VCaP (cell line): ENCODE data around the gene DTNB.
"Not testable (repeated sequence)": the region's sequence is repeated elsewhere in the genome, so short reads cannot be mapped to it uniquely, and the experiment has no call there.

Experiments used
- H3K27ac ChIP-seq: fragments of 450-650 bp; 2 replicates; pipeline ENCODE4 v1.5.1; 2017
- CTCF ChIP-seq: fragments of 450-650 bp; conservative IDR thresholded peaks from 2 replicates; pipeline ENCODE4 v1.5.1; 2017; ENCODE audit warnings: mild to moderate bottlenecking, moderate library complexity

The DTNB gene

GRCh38 chr2:25709349-25709748, 36.0 kb upstream of the DTNB start:
- no peak for TF ChIP-seq CTCF
- H3K27ac ChIP-seq, result no peak overlapping the region

DNA sequence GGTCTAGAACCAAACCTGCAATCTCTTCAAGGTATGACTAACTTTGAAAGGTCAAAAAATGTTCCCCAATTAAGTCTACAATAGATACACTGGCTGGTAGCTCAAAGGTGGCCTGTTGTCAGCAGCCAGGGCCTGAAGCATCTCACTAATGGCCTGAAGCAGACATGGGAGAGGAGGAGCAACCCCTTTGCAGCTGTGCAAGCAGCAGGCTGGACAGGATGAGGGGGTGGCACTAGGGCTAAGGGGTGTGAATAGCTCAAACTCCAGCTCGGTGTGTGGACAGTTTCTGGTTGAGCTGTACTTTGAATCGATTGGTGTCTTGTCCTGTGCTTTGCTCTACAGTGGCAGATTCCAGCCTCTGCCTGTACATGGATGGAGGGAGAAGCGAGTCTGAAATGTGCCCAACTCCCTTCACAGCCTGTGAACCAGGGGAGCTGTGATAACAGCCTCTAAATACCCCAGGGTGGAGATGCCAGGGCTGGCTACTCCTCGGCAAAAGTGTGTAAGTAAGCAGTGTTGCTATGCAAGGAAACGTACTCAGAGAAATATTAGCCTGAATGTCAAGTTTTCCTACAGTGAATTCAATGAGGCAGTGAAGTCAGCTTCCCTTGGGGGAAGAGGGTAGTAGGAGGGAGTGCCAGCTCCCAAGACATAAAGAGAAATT, 34.7 kb upstream of the DTNB start:
- H3K27ac ChIP-seq, result no peak overlapping the region
- no peak for TF ChIP-seq CTCF

- H3K27ac ChIP-seq, result not testable (repeated sequence)
These were observed 32.2 kb upstream of the DTNB start for GRCh38 chr2:25705575-25705974.

GRCh38 chr2:25701801-25702200, 28.4 kb upstream of the DTNB start:
- H3K27ac ChIP-seq, result no peak overlapping the region
- TF ChIP-seq CTCF, result no peak

GRCh38 chr2:25700221-25700660, 26.9 kb upstream of the DTNB start:
- peak overlapping the region; percentile 36 for H3K27ac ChIP-seq
- TF ChIP-seq CTCF, result peak; percentile 87

GRCh38 chr2:25699216-25699615, 25.8 kb upstream of the DTNB start:
- H3K27ac ChIP-seq, result no peak overlapping the region
- TF ChIP-seq CTCF, result no peak

GRCh38 chr2:25698752-25699151, 25.4 kb upstream of the DTNB start:
- TF ChIP-seq CTCF, result no peak
- no peak overlapping the region for H3K27ac ChIP-seq

- no peak overlapping the region for H3K27ac ChIP-seq
- TF ChIP-seq CTCF, result no peak
These were observed 24.4 kb upstream of the DTNB start for GRCh38 chr2:25697559-25698341.
